ENCODE results near the gene RABGAP1L.

DNA sequence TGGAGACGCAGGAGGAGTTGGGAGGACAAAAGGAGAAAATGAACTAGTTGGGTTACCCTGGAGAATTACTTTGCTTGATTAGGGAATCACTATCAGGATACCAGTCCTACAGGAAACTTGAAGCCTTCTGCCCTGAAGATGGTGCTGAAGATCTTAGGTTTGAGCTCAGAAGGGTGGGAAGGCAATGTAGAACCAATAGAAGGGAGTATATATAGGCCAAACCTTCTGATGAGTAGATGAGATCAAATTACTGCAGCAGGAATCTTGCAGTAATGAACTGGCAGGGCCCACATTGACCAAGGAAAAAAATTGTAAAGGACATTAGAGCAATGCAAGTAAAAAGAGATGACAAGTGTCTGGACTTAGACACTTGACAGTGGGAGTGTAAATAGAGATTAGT is 724.1 kb downstream of the RABGAP1L start:
- TF ChIP-seq, protein P1, sequence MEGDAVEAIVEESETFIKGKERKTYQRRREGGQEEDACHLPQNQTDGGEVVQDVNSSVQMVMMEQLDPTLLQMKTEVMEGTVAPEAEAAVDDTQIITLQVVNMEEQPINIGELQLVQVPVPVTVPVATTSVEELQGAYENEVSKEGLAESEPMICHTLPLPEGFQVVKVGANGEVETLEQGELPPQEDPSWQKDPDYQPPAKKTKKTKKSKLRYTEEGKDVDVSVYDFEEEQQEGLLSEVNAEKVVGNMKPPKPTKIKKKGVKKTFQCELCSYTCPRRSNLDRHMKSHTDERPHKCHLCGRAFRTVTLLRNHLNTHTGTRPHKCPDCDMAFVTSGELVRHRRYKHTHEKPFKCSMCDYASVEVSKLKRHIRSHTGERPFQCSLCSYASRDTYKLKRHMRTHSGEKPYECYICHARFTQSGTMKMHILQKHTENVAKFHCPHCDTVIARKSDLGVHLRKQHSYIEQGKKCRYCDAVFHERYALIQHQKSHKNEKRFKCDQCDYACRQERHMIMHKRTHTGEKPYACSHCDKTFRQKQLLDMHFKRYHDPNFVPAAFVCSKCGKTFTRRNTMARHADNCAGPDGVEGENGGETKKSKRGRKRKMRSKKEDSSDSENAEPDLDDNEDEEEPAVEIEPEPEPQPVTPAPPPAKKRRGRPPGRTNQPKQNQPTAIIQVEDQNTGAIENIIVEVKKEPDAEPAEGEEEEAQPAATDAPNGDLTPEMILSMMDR (IDR thresholded peaks at IDR 0.05; ENCODE audit: low read depth, low read length): peak; percentile 59
- TF ChIP-seq EZH2phosphoT487 (IDR thresholded peaks at IDR 0.05; ENCODE audit: low read depth): no peak
